CD4-positive, CD25-positive, alpha-beta regulatory T cell (primary cell): Measurements from ENCODE around the gene PGC. TPM values are rescaled to one million over a fixed set of nuclear protein-coding genes. Genes with fewer than 3 reads are reported as not detected.

Source experiments
- ATAC-seq, 2 donors: fragments of 150-1000 bp; cut with Tn5 transposase; one replicate each; pipeline ENCODE4 v1.10.0; 2021; ENCODE audit warnings: low read depth in 2 of 2, moderate number of reproducible peaks in 2 of 2, moderate library complexity in 1 of 2
- DNase-seq, 3 donors: peaks; one replicate each; pipeline versions ENCODE4 v3.0.0 to v3.0.0-alpha.2; 2012 to 2022; ENCODE audit warnings: mixed read lengths in 1 of 3
- H3K27ac ChIP-seq: one replicate; pipeline ENCODE4 v1.7.0; 2013; ENCODE audit warnings: mild to moderate bottlenecking, low read length; ENCODE audit not compliant: insufficient read depth, poor library complexity, severe bottlenecking
- H3K27me3 ChIP-seq: one replicate; pipeline ENCODE4 v1.7.0; 2013; ENCODE audit warnings: low read length; ENCODE audit not compliant: control insufficient read depth, insufficient read depth
- H3K36me3 ChIP-seq: one replicate; pipeline ENCODE4 v1.7.0; 2013; ENCODE audit warnings: mild to moderate bottlenecking, low read length, moderate library complexity; ENCODE audit not compliant: control insufficient read depth, insufficient read depth
- H3K4me1 ChIP-seq: 2 replicates; pipeline ENCODE4 v1.7.0; 2013; ENCODE audit warnings: mild to moderate bottlenecking, low read length; ENCODE audit not compliant: insufficient read depth, control insufficient read depth, poor library complexity, severe bottlenecking
- H3K4me3 ChIP-seq: one replicate; pipeline ENCODE4 v1.7.0; 2013; ENCODE audit warnings: low read depth, mild to moderate bottlenecking, low read length, moderate library complexity
- H3K9me3 ChIP-seq, 2 experiments: 1 replicate in 1 of 2; 2 replicates in 1 of 2; pipeline ENCODE4 v1.7.0; 2013; ENCODE audit warnings: low read length in 2 of 2, mild to moderate bottlenecking in 1 of 2, moderate library complexity in 1 of 2; ENCODE audit not compliant: control insufficient read depth in 2 of 2
- H3K27ac Mint-ChIP-seq, 3 donors: one replicate each; pipeline ENCODE4 v1.8.0; 2020 to 2022; ENCODE audit warnings: mild to moderate bottlenecking in 3 of 3, mixed read lengths in 3 of 3, moderate library complexity in 2 of 3
- H3K27me3 Mint-ChIP-seq: one replicate; pipeline ENCODE4 v1.8.0; 2022; ENCODE audit warnings: mild to moderate bottlenecking, mixed read lengths
- H3K36me3 Mint-ChIP-seq: one replicate; pipeline ENCODE4 v1.8.0; 2020; ENCODE audit warnings: mixed read lengths
- H3K4me1 Mint-ChIP-seq, 4 donors: one replicate each; pipeline ENCODE4 v1.8.0; 2020 to 2022; ENCODE audit warnings: mixed read lengths in 4 of 4, mild to moderate bottlenecking in 1 of 4
- H3K4me3 Mint-ChIP-seq, 4 donors: one replicate each; pipeline ENCODE4 v1.8.0; 2020 to 2022; ENCODE audit warnings: mild to moderate bottlenecking in 4 of 4, mixed read lengths in 4 of 4, moderate library complexity in 3 of 4
- H3K9me3 Mint-ChIP-seq, 7 donors: one replicate each; pipeline ENCODE4 v1.8.0; 2020 to 2022; ENCODE audit warnings: mixed read lengths in 7 of 7, mild to moderate bottlenecking in 3 of 7, moderate library complexity in 2 of 7
- polyA plus RNA-seq, 4 donors: library from polyadenylated mRNA; unstranded; fragments of 300-500 nt; fragmentation: Illumina TruSeq; gene quantifications; one replicate each; pipeline ENCODE4 v1.2.3, GENCODE V29; 2021
- total RNA-seq: library from RNA; stranded (reverse); gene quantifications from one replicate; pipeline ENCODE4 v1.2.3, GENCODE V29; 2022

The PGC gene
- total and polyA plus RNA-seq, 5 donors from 2014 or later, result not detected

DNA sequence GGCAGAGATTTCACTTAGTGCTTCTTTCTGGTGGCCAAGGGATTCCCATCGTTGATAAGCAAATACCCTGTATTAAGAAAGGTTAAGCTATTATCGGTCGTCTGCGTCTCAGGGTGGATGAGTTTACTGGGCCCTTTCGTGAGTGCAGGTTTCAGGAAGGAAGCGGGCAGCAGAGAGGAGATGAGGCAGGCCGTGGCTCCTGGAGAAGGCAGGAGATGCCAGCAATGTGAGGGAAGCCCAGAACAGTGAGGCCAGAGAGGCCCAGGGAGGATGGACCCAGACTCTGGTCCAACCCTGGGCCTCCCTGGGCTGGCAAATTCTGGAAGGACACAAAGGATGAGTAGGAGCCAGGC lies 23.0 kb downstream of the PGC start:
- H3K4me3 ChIP-seq, result no peak overlapping the region
- Mint-ChIP-seq H3K27me3 (no peaks in the 10 kb centered on the region), H3K27ac (no peak overlapping the region), H3K4me1 (peaks cover 0 to 27% (median 7%) of the 10 kb centered on the region in 4 donors), H3K36me3 (no peaks in the 10 kb centered on the region), H3K4me3 (no peak overlapping the region), H3K9me3 (no peaks in the 10 kb centered on the region)
- H3K27me3 ChIP-seq, result no peaks in the 10 kb centered on the region
- H3K9me3 ChIP-seq, result no peaks in the 10 kb centered on the region
- no peak for ATAC-seq
- no peak overlapping the region for H3K27ac ChIP-seq
- H3K36me3 ChIP-seq, result no peaks in the 10 kb centered on the region
- DNase-seq, result no peak
- peaks cover 11% of the 10 kb centered on the region for H3K4me1 ChIP-seq

DNA sequence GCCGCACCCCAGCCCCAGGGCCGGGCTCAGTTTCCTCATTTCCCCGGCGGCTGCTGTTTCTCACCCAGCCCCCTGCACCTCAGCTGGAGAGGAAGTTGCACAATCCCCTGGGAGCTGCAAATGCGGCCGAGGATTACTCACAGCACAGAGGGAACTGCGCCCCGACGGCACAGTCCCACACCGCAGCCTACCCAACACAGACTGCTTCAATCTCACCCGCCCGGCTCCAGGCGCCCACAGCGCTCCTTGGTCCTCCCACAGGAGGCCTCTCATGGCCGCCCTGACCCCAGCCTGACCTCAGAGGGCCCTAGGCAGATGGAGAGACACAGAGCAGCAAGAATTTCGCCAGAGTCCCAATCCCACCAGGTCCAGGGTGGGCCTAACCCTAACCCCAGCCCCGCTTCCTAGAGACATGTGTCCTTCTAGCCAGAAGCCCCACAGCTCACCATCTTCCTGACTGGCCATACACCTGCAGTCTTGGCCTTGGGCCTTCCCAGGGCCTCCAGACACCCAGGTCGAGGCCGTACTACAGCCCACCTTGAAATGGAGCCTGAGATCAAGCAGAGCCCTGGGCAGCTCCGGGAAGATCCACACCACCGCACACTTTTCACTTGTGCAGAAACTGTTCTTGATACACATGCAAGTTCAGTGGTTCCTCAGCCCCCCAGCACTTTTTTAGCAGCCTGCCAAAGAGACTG lies 23.5 kb downstream of the PGC start:
- Histone ChIP-seq H3K4me3 (no peak overlapping the region), H3K27ac (no peak overlapping the region), H3K36me3 (no peaks in the 10 kb centered on the region), H3K27me3 (no peaks in the 10 kb centered on the region), H3K4me1 (peaks cover 11% of the 10 kb centered on the region), H3K9me3 (no peaks in the 10 kb centered on the region)
- ATAC-seq, result peak; percentile 50 to 62
- Mint-ChIP-seq H3K27me3 (no peaks in the 10 kb centered on the region), H3K9me3 (no peaks in the 10 kb centered on the region), H3K36me3 (no peaks in the 10 kb centered on the region), H3K4me3 (no peak overlapping the region), H3K27ac (no peak overlapping the region), H3K4me1 (peaks cover 0 to 22% (median 8%) of the 10 kb centered on the region in 4 donors)
- DNase-seq, result no peak

- H3K4me3 ChIP-seq, result no peak overlapping the region
- H3K9me3 ChIP-seq, result no peaks in the 10 kb centered on the region
- Mint-ChIP-seq H3K27ac (no peak overlapping the region), H3K9me3 (no peaks in the 10 kb centered on the region), H3K27me3 (no peaks in the 10 kb centered on the region), H3K36me3 (no peaks in the 10 kb centered on the region), H3K4me1 (peaks cover 0 to 19% (median 8%) of the 10 kb centered on the region in 4 donors), H3K4me3 (no peak overlapping the region)
- no peaks in the 10 kb centered on the region for H3K36me3 ChIP-seq
- H3K27me3 ChIP-seq, result no peaks in the 10 kb centered on the region
- peaks cover 11% of the 10 kb centered on the region for H3K4me1 ChIP-seq
- H3K27ac ChIP-seq, result no peak overlapping the region
- ATAC-seq (no peak), DNase-seq (no peak)
Observed at GRCh38 chr6:41722969-41723529, 24.1 kb downstream of the PGC start.

DNA sequence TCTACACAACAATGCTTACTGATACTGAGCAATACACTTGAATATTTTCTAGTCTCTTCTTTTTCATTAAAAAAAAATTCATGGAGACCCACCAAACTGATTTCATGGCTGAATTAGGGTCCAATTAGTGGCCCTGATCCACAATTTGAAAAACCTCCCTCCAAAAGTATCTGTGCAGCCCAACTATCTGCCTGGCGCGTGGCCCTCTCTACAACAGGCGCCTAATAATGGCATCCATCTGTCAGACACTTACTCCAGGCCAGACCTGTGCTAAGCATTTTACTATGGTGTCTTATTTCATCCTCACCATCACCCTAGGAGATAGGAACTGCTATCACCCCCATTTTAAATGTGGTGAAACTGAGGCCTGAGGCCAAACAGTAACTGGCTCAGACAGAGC lies 25.8 kb downstream of the PGC start:
- no peaks in the 10 kb centered on the region for H3K9me3 ChIP-seq
- H3K36me3 ChIP-seq, result no peaks in the 10 kb centered on the region
- H3K4me1 ChIP-seq, result no peaks in the 10 kb centered on the region

DNA sequence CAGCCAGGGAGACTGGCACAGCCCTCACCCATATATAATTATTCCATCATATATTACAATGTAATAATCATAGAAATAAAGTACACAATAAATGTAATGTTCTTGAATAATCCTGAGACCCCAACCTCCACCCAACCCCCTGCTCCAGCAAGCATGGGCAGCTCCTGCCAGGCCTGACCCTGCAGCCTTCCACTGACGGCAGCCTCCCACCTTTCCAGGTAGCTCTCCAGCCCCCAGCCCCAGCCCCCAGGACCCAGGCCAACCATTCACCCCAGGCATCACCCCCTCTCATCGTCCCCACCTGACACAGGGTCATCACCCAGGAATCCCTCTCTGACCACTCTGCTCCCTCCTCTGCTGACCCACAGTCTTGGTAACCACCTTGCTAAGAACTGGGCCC lies 26.4 kb downstream of the PGC start:
- no peak for ATAC-seq
- no peak for DNase-seq
- Histone ChIP-seq H3K4me1 (no peaks in the 10 kb centered on the region), H3K36me3 (no peaks in the 10 kb centered on the region), H3K9me3 (no peaks in the 10 kb centered on the region), H3K27me3 (no peaks in the 10 kb centered on the region), H3K27ac (no peak overlapping the region), H3K4me3 (no peak overlapping the region)
- peak overlapping the region in 2 of 3 donors; percentile 35 to 71 for H3K27ac Mint-ChIP-seq
- peaks cover 1% of the 10 kb centered on the region for H3K36me3 Mint-ChIP-seq
- H3K27me3 Mint-ChIP-seq, result no peaks in the 10 kb centered on the region
- no peaks in the 10 kb centered on the region for H3K9me3 Mint-ChIP-seq
- H3K4me3 Mint-ChIP-seq, result no peak overlapping the region
- H3K4me1 Mint-ChIP-seq, result peaks cover 3 to 29% (median 13%) of the 10 kb centered on the region in 4 donors

More for the DNA sequence above, 25.8 kb downstream of the PGC start:
- H3K27me3 Mint-ChIP-seq, result no peaks in the 10 kb centered on the region
- no peaks in the 10 kb centered on the region for H3K36me3 Mint-ChIP-seq
- peak overlapping the region in 1 of 3 donors; percentile 33 for H3K27ac Mint-ChIP-seq
- no peak overlapping the region for H3K4me3 ChIP-seq
- H3K4me1 Mint-ChIP-seq, result peaks cover 0 to 24% (median 10%) of the 10 kb centered on the region in 4 donors
- H3K27ac ChIP-seq, result no peak overlapping the region
- H3K27me3 ChIP-seq, result no peaks in the 10 kb centered on the region
- H3K9me3 Mint-ChIP-seq, result no peaks in the 10 kb centered on the region
- no peak for ATAC-seq
- DNase-seq, result no peak
- no peak overlapping the region for H3K4me3 Mint-ChIP-seq

DNA sequence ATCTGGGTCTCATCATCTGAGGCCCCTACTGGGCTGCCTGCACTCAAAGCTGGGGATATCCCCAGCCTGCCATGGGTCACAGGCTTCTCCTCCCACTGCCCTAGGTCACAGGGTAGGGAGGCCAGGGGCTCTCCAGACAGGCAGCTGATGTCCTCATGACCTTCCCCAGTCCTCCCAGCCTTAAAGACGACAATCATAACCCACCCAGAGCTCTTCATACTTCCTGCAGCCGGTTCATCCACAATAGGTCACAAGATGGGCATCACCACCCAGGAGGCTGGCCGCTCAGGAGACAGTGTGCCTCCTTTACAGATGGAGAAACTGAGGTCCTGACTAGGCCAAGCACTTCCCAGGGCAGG lies 27.0 kb downstream of the PGC start:
- Mint-ChIP-seq H3K4me3 (no peak overlapping the region), H3K36me3 (peaks cover 3% of the 10 kb centered on the region), H3K4me1 (peaks cover under 1 to 31% (median 14%) of the 10 kb centered on the region in 4 donors), H3K27me3 (no peaks in the 10 kb centered on the region), H3K9me3 (no peaks in the 10 kb centered on the region), H3K27ac (peak overlapping the region in 1 of 3 donors; percentile 35)
- Histone ChIP-seq H3K4me1 (no peaks in the 10 kb centered on the region), H3K4me3 (no peak overlapping the region), H3K27me3 (no peaks in the 10 kb centered on the region), H3K36me3 (no peaks in the 10 kb centered on the region), H3K9me3 (no peaks in the 10 kb centered on the region), H3K27ac (no peak overlapping the region)
- no peak for ATAC-seq
- no peak for DNase-seq

- no peaks in the 10 kb centered on the region for H3K4me1 ChIP-seq
- H3K27ac ChIP-seq, result no peak overlapping the region
- no peaks in the 10 kb centered on the region for H3K36me3 ChIP-seq
- H3K4me3 ChIP-seq, result no peak overlapping the region
- H3K27ac Mint-ChIP-seq, result peak overlapping the region in 1 of 3 donors; percentile 65
- ATAC-seq (no peak), DNase-seq (no peak)
- no peaks in the 10 kb centered on the region for H3K27me3 ChIP-seq
- H3K9me3 ChIP-seq, result no peaks in the 10 kb centered on the region
- H3K9me3 Mint-ChIP-seq, result no peaks in the 10 kb centered on the region
- H3K27me3 Mint-ChIP-seq, result no peaks in the 10 kb centered on the region
- peaks cover 0 to 31% (median 14%) of the 10 kb centered on the region in 4 donors for H3K4me1 Mint-ChIP-seq
- peaks cover 3% of the 10 kb centered on the region for H3K36me3 Mint-ChIP-seq
- no peak overlapping the region for H3K4me3 Mint-ChIP-seq
Observed at GRCh38 chr6:41719436-41720261, 27.5 kb downstream of the PGC start.
